A549 (cell line): Measurements from ENCODE around the gene CARMIL3. TPM values are rescaled to one million over a fixed set of nuclear protein-coding genes. Genes with fewer than 3 reads are reported as not detected.

Source experiments
- ATAC-seq, 2 experiments: fragments of 200-7000 bp in 1 of 2; fragments of >200 bp in 1 of 2; cut with Nextera tagmentation in 1 of 2; cut with Tn5 transposase in 1 of 2; 3 replicates each; pipeline versions ENCODE4 v1.8.0 to v1.9.1; 2018 to 2020; ENCODE audit warnings: mild to moderate bottlenecking in 1 of 2, moderate library complexity in 1 of 2
- CTCF ChIA-PET: fragments of 300-600 bp; sonication (Branson Sonifier 250); formaldehyde crosslinking; extraction: SDS; loops from one replicate; lab custom pipeline; 2021; ENCODE audit warnings: antibody characterized with exemption, inconsistent platforms; lab: Yijun Ruan, JAX
- POLR2A ChIA-PET: fragments of 350-600 bp; formaldehyde crosslinking; extraction: SDS; loops from one replicate; lab custom pipeline; 2021; ENCODE audit warnings: antibody characterized with exemption, inconsistent platforms; lab: Yijun Ruan, JAX
- DNase-seq, 2 experiments: peaks; one replicate each; pipeline versions ENCODE4 v3.0.0 to v3.0.0-alpha.2; 2011 to 2016; ENCODE audit warnings: low read depth in 1 of 2, low spot score in 1 of 2
- FAIRE-seq: peaks from 2 replicates; lab custom pipeline; 2011; peaks lifted over from hg19 to GRCh38; lab: Jason Lieb, UNC
- H3K27ac ChIP-seq, 2 experiments: fragments of >200 bp; sonication (Bioruptor Twin); formaldehyde crosslinking; 3 replicates each; pipeline ENCODE4 v1.5.1; 2016 to 2017
- H3K4me1 ChIP-seq: fragments of >200 bp; sonication (Bioruptor Twin); formaldehyde crosslinking; 3 replicates; pipeline ENCODE4 v1.6.1; 2016
- H3K4me2 ChIP-seq: fragments of >200 bp; sonication (Bioruptor Twin); formaldehyde crosslinking; 3 replicates; pipeline ENCODE4 v1.6.1; 2016
- H3K4me3 ChIP-seq: fragments of >200 bp; sonication (Bioruptor Twin); formaldehyde crosslinking; 3 replicates; pipeline ENCODE4 v1.5.1; 2016
- H3K9me3 ChIP-seq: fragments of >200 bp; sonication (Bioruptor Twin); formaldehyde crosslinking; 3 replicates; pipeline ENCODE4 v1.6.1; 2016
- BHLHE40 ChIP-seq: IDR thresholded peaks from 2 replicates; pipeline ENCODE4 v1.6.1; 2012; ENCODE audit warnings: low read depth, low read length, inconsistent platforms
- CEBPB ChIP-seq, 2 experiments: fragments of >200 bp in 1 of 2; sonication (Bioruptor Twin) in 1 of 2; formaldehyde crosslinking in 1 of 2; IDR thresholded peaks; 2 replicates each; pipeline ENCODE4 v1.6.1; 2012 to 2016
- CHD4 ChIP-seq: fragments of 200-600 bp; sonication (generic); IDR thresholded peaks from 2 replicates; pipeline ENCODE4 v1.6.1; 2016; ENCODE audit warnings: antibody characterized with exemption, mild to moderate bottlenecking, borderline replicate concordance
- HDAC2 ChIP-seq: fragments of 200-600 bp; sonication (generic); IDR thresholded peaks from 2 replicates; pipeline ENCODE4 v1.6.1; 2016
- HOXA7 ChIP-seq: fragments of 250-450 bp; sonication (Bioruptor Pico); IDR thresholded peaks from 2 replicates; pipeline ENCODE4 v1.5.0; 2020; ENCODE audit warnings: mild to moderate bottlenecking, moderate library complexity
- JUN ChIP-seq, 2 experiments: fragments of >200 bp; sonication (Bioruptor Twin); formaldehyde crosslinking; IDR thresholded peaks; 2 replicates in 1 of 2; 3 replicates in 1 of 2; pipeline ENCODE4 v1.6.1; 2016 to 2017
- JUNB ChIP-seq: fragments of >200 bp; sonication (Bioruptor Twin); formaldehyde crosslinking; IDR thresholded peaks from 2 replicates; pipeline ENCODE4 v1.6.1; 2016
- KDM1A ChIP-seq: fragments of 200-600 bp; sonication (generic); IDR thresholded peaks from 2 replicates; pipeline ENCODE4 v1.6.1; 2016; ENCODE audit warnings: low read depth, mild to moderate bottlenecking
- MAFK ChIP-seq: fragments of 450-650 bp; IDR thresholded peaks from 2 replicates; pipeline ENCODE4 v1.6.1; 2014; ENCODE audit not compliant: partially characterized antibody
- MAZ ChIP-seq: fragments of 150-350 bp; IDR thresholded peaks from 2 replicates; pipeline ENCODE4 v1.6.1; 2014; ENCODE audit warnings: antibody characterized with exemption, low read depth, low read length, borderline replicate concordance
- NPAS2 ChIP-seq: fragments of 250-450 bp; sonication (Bioruptor Pico); IDR thresholded peaks from 2 replicates; pipeline ENCODE4 v1.8.0; 2022; ENCODE audit warnings: mild to moderate bottlenecking, moderate library complexity, borderline replicate concordance
- NR3C1 ChIP-seq: fragments of >200 bp; sonication (Bioruptor Twin); formaldehyde crosslinking; IDR thresholded peaks from 3 replicates; pipeline ENCODE4 v1.6.1; 2017
- PHF8 ChIP-seq: fragments of 200-600 bp; sonication (generic); IDR thresholded peaks from 2 replicates; pipeline ENCODE4 v1.6.1; 2016; ENCODE audit warnings: low read depth, mild to moderate bottlenecking, antibody characterized with exemption, moderate library complexity, borderline replicate concordance
- RFX5 ChIP-seq: fragments of 450-650 bp; IDR thresholded peaks from 2 replicates; pipeline ENCODE4 v1.7.1; 2014; ENCODE audit warnings: antibody characterized with exemption, mild to moderate bottlenecking, moderate library complexity
- RNF2 ChIP-seq: fragments of 200-600 bp; sonication (generic); IDR thresholded peaks from 2 replicates; pipeline ENCODE4 v1.6.1; 2016; ENCODE audit warnings: low read depth, mild to moderate bottlenecking, antibody characterized with exemption, moderate library complexity, borderline replicate concordance
- TFCP2L1 ChIP-seq: fragments of 250-450 bp; sonication (Bioruptor Pico); IDR thresholded peaks from 2 replicates; pipeline ENCODE4 v1.5.0; 2021; ENCODE audit warnings: mild to moderate bottlenecking
- ZFP36 ChIP-seq: fragments of 450-650 bp; IDR thresholded peaks from 2 replicates; pipeline ENCODE4 v1.6.1; 2014; ENCODE audit warnings: borderline replicate concordance; ENCODE audit not compliant: partially characterized antibody
- WGBS: methylation state at CpG from one replicate; pipeline ENCODE4 v1.1.6; 2017; ENCODE audit errors: missing lambda C conversion rate; 5-methylcytosine and 5-hydroxymethylcytosine counted together
- polyA plus RNA-seq, 4 experiments: library from polyadenylated mRNA; depleted of rRNA in 3 of 4; stranded (reverse); fragments of >200 nt; fragmentation: RNase III in 1 of 4; extraction: RNeasy Plus Mini Kit Qiagen cat#74134 plus additional on column Dnase treatment in 1 of 4; gene quantifications; 2 replicates in 3 of 4; 3 replicates in 1 of 4; pipeline ENCODE4 v1.2.3, GENCODE V29; 2011 to 2017
- TF ChIP-seq, protein P1 (sequence below): IDR thresholded peaks from 2 replicates; pipeline ENCODE4 v1.6.1; 2012
- TF ChIP-seq, protein P2 (sequence below): fragments of 250-450 bp; sonication (Bioruptor Pico); IDR thresholded peaks from 2 replicates; pipeline ENCODE4 v1.5.0; 2020; ENCODE audit warnings: low read depth, mild to moderate bottlenecking, moderate library complexity
- TF ChIP-seq, protein P3 (sequence below): IDR thresholded peaks from 2 replicates; pipeline ENCODE4 v1.6.1; 2012
- TF ChIP-seq, protein P4 (sequence below): IDR thresholded peaks from 2 replicates; pipeline ENCODE4 v1.6.1; 2012; ENCODE audit warnings: low read depth, borderline replicate concordance
- TF ChIP-seq, protein P5 (sequence below): fragments of >200 bp; sonication (Bioruptor Twin); formaldehyde crosslinking; IDR thresholded peaks from 3 replicates; pipeline ENCODE4 v1.6.1; 2016

Gene CARMIL3
- polyA plus RNA-seq, 2 of the 4 experiments (the other 2 are of a cell fraction): 0.45 to 0.98 TPM

DNA sequence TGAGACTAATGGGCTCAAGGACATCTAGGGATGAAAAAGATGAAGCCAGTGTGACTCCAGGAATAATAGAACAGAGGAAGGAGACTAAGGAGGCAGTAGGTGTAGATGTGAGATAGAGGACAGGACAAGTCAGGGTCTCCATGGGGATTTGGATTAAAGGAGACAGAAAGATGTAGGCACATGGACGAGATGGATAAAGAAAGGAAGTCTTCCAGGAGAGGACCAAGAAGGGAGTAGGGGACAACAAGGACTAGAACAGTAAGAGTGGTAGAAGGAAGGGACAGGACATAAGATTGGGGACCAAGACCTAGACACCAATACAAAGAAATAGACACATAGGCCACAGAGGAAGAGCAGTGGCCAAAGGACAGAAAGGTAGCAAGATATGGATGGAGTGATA, 35.2 kb downstream of the CARMIL3 start (continued):
- TF ChIP-seq, protein P1, sequence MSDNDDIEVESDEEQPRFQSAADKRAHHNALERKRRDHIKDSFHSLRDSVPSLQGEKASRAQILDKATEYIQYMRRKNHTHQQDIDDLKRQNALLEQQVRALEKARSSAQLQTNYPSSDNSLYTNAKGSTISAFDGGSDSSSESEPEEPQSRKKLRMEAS: no peak
- TF ChIP-seq, protein P2, sequence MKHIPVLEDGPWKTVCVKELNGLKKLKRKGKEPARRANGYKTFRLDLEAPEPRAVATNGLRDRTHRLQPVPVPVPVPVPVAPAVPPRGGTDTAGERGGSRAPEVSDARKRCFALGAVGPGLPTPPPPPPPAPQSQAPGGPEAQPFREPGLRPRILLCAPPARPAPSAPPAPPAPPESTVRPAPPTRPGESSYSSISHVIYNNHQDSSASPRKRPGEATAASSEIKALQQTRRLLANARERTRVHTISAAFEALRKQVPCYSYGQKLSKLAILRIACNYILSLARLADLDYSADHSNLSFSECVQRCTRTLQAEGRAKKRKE (CRISPR knock-in tag): no peak
- TF ChIP-seq, protein P3, sequence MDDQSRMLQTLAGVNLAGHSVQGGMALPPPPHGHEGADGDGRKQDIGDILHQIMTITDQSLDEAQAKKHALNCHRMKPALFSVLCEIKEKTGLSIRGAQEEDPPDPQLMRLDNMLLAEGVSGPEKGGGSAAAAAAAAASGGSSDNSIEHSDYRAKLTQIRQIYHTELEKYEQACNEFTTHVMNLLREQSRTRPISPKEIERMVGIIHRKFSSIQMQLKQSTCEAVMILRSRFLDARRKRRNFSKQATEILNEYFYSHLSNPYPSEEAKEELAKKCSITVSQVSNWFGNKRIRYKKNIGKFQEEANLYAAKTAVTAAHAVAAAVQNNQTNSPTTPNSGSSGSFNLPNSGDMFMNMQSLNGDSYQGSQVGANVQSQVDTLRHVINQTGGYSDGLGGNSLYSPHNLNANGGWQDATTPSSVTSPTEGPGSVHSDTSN: no peak
- TF ChIP-seq NPAS2 (CRISPR knock-in tag): no peak
- TF ChIP-seq, protein P4, sequence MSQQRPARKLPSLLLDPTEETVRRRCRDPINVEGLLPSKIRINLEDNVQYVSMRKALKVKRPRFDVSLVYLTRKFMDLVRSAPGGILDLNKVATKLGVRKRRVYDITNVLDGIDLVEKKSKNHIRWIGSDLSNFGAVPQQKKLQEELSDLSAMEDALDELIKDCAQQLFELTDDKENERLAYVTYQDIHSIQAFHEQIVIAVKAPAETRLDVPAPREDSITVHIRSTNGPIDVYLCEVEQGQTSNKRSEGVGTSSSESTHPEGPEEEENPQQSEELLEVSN: no peak
- no peak for TF ChIP-seq ZFP36

DNA sequence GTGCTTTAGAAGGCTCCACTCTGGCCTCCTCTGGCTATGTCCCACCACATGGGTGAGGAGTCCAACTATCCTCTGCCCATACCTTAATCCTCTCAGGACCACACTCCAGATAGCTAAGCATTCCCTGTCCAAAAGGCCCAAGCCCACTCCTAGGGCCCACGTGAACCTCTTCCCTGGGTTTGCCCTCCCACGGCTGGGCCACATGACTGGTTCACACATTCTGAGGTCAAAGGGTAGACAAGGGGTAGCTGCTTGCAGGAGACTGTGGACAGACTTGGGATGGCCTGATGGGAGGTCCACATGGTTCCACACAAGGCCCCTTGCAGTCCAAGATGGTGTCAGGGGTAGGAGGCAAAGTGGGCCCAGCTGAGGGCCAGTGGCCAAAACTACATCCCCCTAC, 36.3 kb downstream of the CARMIL3 start:
- Histone ChIP-seq H3K4me2 (no peak overlapping the region), H3K27ac (no peak overlapping the region), H3K4me1 (peaks cover 2% of the 10 kb centered on the region), H3K9me3 (no peaks in the 10 kb centered on the region), H3K4me3 (no peak overlapping the region)
- CTCF ChIA-PET: interaction anchor here (0.6 to 12.1 kb wide), 7 partner anchors 8 to 348 kb away, joined by 3 to 405 read pairs (median 3); no protein-coding TSS in a partner anchor
- TF ChIP-seq RNF2: no peak
- DNase-seq (no peak), FAIRE-seq (no peak), ATAC-seq (no peak)
- POLR2A ChIA-PET: no interaction called here
- 69% methylated on average over 2 of the region's 2 CpGs for WGBS

DNA sequence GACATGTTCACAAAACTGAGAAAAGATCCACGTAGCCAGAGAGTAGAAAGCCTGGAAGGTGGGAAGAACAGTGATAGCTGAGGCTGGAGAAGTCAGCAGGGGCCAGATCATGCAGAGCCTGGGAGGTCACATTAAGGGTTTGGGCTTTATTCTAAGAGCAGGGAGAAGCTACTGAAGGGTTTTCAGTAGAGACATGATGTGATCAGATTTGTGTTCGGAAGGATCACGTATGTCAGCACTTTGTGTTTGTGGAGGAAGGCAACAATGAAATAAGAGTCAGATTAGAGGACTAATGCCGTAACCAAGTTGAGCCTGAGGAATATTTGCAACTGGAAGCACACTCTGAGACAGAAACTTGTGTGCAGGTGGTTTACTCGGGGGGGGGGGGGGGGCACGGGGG, 38.1 kb downstream of the CARMIL3 start:
- POLR2A ChIA-PET: interaction anchor here (1.8 kb wide), 2 partner anchors 9 to 31 kb away, joined by 4 to 11 read pairs; no protein-coding TSS in a partner anchor
- CTCF ChIA-PET: interaction anchor here (0.6 to 12.6 kb wide), 19 partner anchors 9 to 115 kb away, joined by 3 to 405 read pairs (median 11); partner anchors contain the start of genes IRF9 and PSME1
- peaks cover 9% of the 10 kb centered on the region for H3K4me1 ChIP-seq
- no peak for TF ChIP-seq NR3C1
- TF ChIP-seq JUNB: no peak
- no peak for TF ChIP-seq TFCP2L1
- no peak for TF ChIP-seq KDM1A
- no peak for TF ChIP-seq MAFK
- no peak for TF ChIP-seq MAZ
- TF ChIP-seq, protein P4: no peak
- TF ChIP-seq, protein P3: no peak
- no peak for TF ChIP-seq CEBPB (IDR thresholded peaks at IDR 0.05)
- no peak for TF ChIP-seq PHF8
- no peak for TF ChIP-seq RFX5
- TF ChIP-seq HDAC2: no peak
- TF ChIP-seq HOXA7 (CRISPR knock-in tag): no peak
- TF ChIP-seq, protein P2 (CRISPR knock-in tag): no peak
- TF ChIP-seq, protein P5, sequence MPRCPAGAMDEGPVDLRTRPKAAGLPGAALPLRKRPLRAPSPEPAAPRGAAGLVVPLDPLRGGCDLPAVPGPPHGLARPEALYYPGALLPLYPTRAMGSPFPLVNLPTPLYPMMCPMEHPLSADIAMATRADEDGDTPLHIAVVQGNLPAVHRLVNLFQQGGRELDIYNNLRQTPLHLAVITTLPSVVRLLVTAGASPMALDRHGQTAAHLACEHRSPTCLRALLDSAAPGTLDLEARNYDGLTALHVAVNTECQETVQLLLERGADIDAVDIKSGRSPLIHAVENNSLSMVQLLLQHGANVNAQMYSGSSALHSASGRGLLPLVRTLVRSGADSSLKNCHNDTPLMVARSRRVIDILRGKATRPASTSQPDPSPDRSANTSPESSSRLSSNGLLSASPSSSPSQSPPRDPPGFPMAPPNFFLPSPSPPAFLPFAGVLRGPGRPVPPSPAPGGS: no peak
- no peak for TF ChIP-seq JUN (IDR thresholded peaks at IDR 0.05)
- TF ChIP-seq CHD4: no peak
- TF ChIP-seq BHLHE40: no peak
- H3K4me3 ChIP-seq: no peak overlapping the region
- no peak for DNase-seq
- H3K4me2 ChIP-seq: no peak overlapping the region
- H3K27ac ChIP-seq: no peak overlapping the region
- FAIRE-seq: no peak
- ATAC-seq: no peak
- no peaks in the 10 kb centered on the region for H3K9me3 ChIP-seq
- 67% methylated on average over 4 of the region's 6 CpGs for WGBS
